B cell (primary cell): ENCODE results near the gene LIN7A. TPM values are rescaled to one million over a fixed set of nuclear protein-coding genes. Genes with fewer than 3 reads are reported as not detected.

ENCODE experiments used
- ATAC-seq: fragments of 200-7000 bp; cut with Tn5 transposase; one replicate; pipeline ENCODE4 v1.10.0; 2021; ENCODE audit warnings: low read depth, mild to moderate bottlenecking, moderate number of reproducible peaks, moderate library complexity
- CTCF ChIA-PET: fragments of 350-600 bp; sonication (Branson Sonifier 250); formaldehyde crosslinking; loops from one replicate; lab custom pipeline; 2021; ENCODE audit warnings: antibody characterized with exemption, inconsistent platforms; lab: Charles Lee
- POLR2A ChIA-PET: fragments of 350-600 bp; sonication (Branson Sonifier 250); formaldehyde crosslinking; loops from one replicate; lab custom pipeline; 2021; ENCODE audit warnings: antibody characterized with exemption; lab: Charles Lee
- DNase-seq: peaks from one replicate; pipeline ENCODE4 v3.0.0; 2013
- H2AFZ ChIP-seq: 2 replicates; pipeline ENCODE4 v1.6.1; 2012; ENCODE audit warnings: mild to moderate bottlenecking, low read depth, low read length; ENCODE audit not compliant: insufficient read depth, poor library complexity, severe bottlenecking
- H3K27ac ChIP-seq, 2 donors: 1 replicate in 1 of 2; 2 replicates in 1 of 2; pipeline ENCODE4 v1.5.1; 2012 to 2013; ENCODE audit warnings: low read length in 2 of 2, mild to moderate bottlenecking in 2 of 2, moderate library complexity in 1 of 2
- H3K27me3 ChIP-seq, 4 experiments: fragments of 200-600 bp in 1 of 4; sonication (generic) in 1 of 4; replicated peaks in 1 of 4; 1 replicate in 2 of 4; 2 replicates in 2 of 4; pipeline versions ENCODE4 v1.6.1 to v1.7.0; 2013 to 2016; ENCODE audit warnings: low read length in 3 of 4, mild to moderate bottlenecking in 2 of 4, mixed read lengths in 1 of 4, moderate library complexity in 1 of 4; ENCODE audit not compliant: insufficient read depth in 4 of 4, control insufficient read depth in 3 of 4; ENCODE audit errors: control extremely low read depth in 1 of 4
- H3K36me3 ChIP-seq, 2 experiments: replicated peaks in 1 of 2; 1 replicate in 1 of 2; 2 replicates in 1 of 2; pipeline versions ENCODE4 v1.6.1 to v1.7.1; 2013; ENCODE audit warnings: low read length in 1 of 2; ENCODE audit not compliant: insufficient read depth in 2 of 2, control insufficient read depth in 1 of 2; ENCODE audit errors: control extremely low read depth in 1 of 2, extremely low read depth in 1 of 2
- H3K4me1 ChIP-seq, 2 donors: fragments of 200-600 bp in 1 of 2; sonication (generic) in 1 of 2; 1 replicate in 1 of 2; 2 replicates in 1 of 2; pipeline versions ENCODE4 v1.5.1 to v1.6.1; 2013 to 2017; ENCODE audit warnings: low read length in 2 of 2; ENCODE audit not compliant: control insufficient read depth in 2 of 2, insufficient read depth in 2 of 2
- H3K4me2 ChIP-seq: replicated peaks from 2 replicates; pipeline ENCODE3; 2012; ENCODE audit warnings: mild to moderate bottlenecking, low read depth, low read length; ENCODE audit not compliant: poor library complexity, severe bottlenecking
- H3K4me3 ChIP-seq, 5 experiments: fragments of 200-600 bp in 1 of 5; sonication (generic) in 1 of 5; 1 replicate in 3 of 5; 2 replicates in 2 of 5; pipeline versions ENCODE4 v1.5.1 to v1.7.0; 2011 to 2016; ENCODE audit warnings: low read length in 4 of 5, mild to moderate bottlenecking in 4 of 5, low read depth in 2 of 5, control low read depth in 1 of 5, moderate library complexity in 1 of 5; ENCODE audit not compliant: insufficient read depth in 1 of 5; ENCODE audit errors: control extremely low read depth in 1 of 5, extremely low read depth in 1 of 5
- H3K79me2 ChIP-seq: fragments of 200-600 bp; sonication (generic); one replicate; pipeline ENCODE4 v1.6.0; 2016; ENCODE audit warnings: low read length; ENCODE audit not compliant: control insufficient read depth, insufficient read depth
- H3K9ac ChIP-seq: fragments of 200-600 bp; sonication (generic); 2 replicates; pipeline ENCODE4 v1.6.1; 2017; ENCODE audit warnings: mild to moderate bottlenecking, low read length, moderate library complexity
- H3K9me3 ChIP-seq, 3 donors: one replicate each; pipeline versions ENCODE4 v1.6.1 to v1.7.1; 2013; ENCODE audit warnings: low read length in 2 of 3; ENCODE audit not compliant: control insufficient read depth in 2 of 3, insufficient read depth in 1 of 3; ENCODE audit errors: control extremely low read depth in 1 of 3
- H4K20me1 ChIP-seq: 2 replicates; pipeline ENCODE4 v1.6.0; 2012; ENCODE audit warnings: mild to moderate bottlenecking, low read length; ENCODE audit not compliant: insufficient read depth, control insufficient read depth, poor library complexity, severe bottlenecking
- H3K27ac Mint-ChIP-seq: one replicate; pipeline ENCODE4 v1.8.0; 2021; ENCODE audit warnings: mixed read lengths
- H3K27me3 Mint-ChIP-seq: one replicate; pipeline ENCODE4 v1.8.0; 2021; ENCODE audit warnings: mixed read lengths
- H3K4me1 Mint-ChIP-seq: one replicate; pipeline ENCODE4 v1.8.0; 2021; ENCODE audit warnings: mixed read lengths
- H3K4me3 Mint-ChIP-seq: one replicate; pipeline ENCODE4 v1.8.0; 2021; ENCODE audit warnings: mixed read lengths
- H3K9me3 Mint-ChIP-seq: one replicate; pipeline ENCODE4 v1.8.0; 2022; ENCODE audit warnings: mixed read lengths; ENCODE audit not compliant: insufficient read depth
- EZH2 ChIP-seq: IDR thresholded peaks from 2 replicates; pipeline ENCODE4 v1.6.1; 2012; ENCODE audit warnings: borderline replicate concordance, low read depth, mild to moderate bottlenecking, moderate library complexity, low read length; ENCODE audit not compliant: insufficient read depth, poor library complexity, severe bottlenecking
- WGBS: methylation state at CpG from one replicate; pipeline ENCODE4 v1.1.5; 2013; ENCODE audit warnings: missing lambda C conversion rate; ENCODE audit not compliant: insufficient coverage; 5-methylcytosine and 5-hydroxymethylcytosine counted together
- intact Hi-C: fragments of 100-400 bp; cut with micrococcal nuclease; formaldehyde crosslinking; loops from one replicate; pipeline ENCODE4 v1.10.0; 2022
- polyA plus RNA-seq: library from polyadenylated mRNA; depleted of rRNA; stranded (reverse); fragments of >200 nt; gene quantifications from 2 replicates; pipeline ENCODE4 v1.2.3, GENCODE V29; 2012
- total RNA-seq, 2 donors: library from RNA; stranded (reverse); fragments of 120-200 nt in 1 of 2; gene quantifications; 1 replicate in 1 of 2; 2 replicates in 1 of 2; pipeline versions ENCODE4 v1.2.3 to v1.2.4, GENCODE V29; 2013 to 2022
- TF ChIP-seq, protein P1 (sequence below): fragments of 200-600 bp; IDR thresholded peaks from one replicate; pipeline ENCODE4 v1.8.0; 2022; ENCODE audit warnings: antibody characterized with exemption, mild to moderate bottlenecking

The LIN7A gene
- total and polyA plus RNA-seq, 2 donors (not counting 1 experiment from before 2014, with no cell fraction given): 0.10 TPM; not detected in 1

- no peaks in the 10 kb centered on the region for H3K36me3 ChIP-seq
- H3K9me3 ChIP-seq: no peaks in the 10 kb centered on the region
- H3K27me3 Mint-ChIP-seq: no peaks in the 10 kb centered on the region
- H3K4me1 Mint-ChIP-seq: no peaks in the 10 kb centered on the region
- H3K4me3 ChIP-seq: no peak overlapping the region
- ChIA-PET CTCF (no interaction called here), POLR2A (no interaction called here)
- intact Hi-C loops: no loop called here
- DNase-seq: no peak
- no peaks in the 10 kb centered on the region for H4K20me1 ChIP-seq
- no peak overlapping the region for H3K27ac ChIP-seq
- WGBS: no CpG with 5 or more reads among the region's 2 CpGs
- H2AFZ ChIP-seq: no peak overlapping the region
- ATAC-seq: no peak
- no peak overlapping the region for H3K9ac ChIP-seq
- no peaks in the 10 kb centered on the region for H3K79me2 ChIP-seq
- no peak overlapping the region for H3K4me3 Mint-ChIP-seq
- H3K4me1 ChIP-seq: no peaks in the 10 kb centered on the region
- no peak for TF ChIP-seq EZH2
- TF ChIP-seq, protein P1, sequence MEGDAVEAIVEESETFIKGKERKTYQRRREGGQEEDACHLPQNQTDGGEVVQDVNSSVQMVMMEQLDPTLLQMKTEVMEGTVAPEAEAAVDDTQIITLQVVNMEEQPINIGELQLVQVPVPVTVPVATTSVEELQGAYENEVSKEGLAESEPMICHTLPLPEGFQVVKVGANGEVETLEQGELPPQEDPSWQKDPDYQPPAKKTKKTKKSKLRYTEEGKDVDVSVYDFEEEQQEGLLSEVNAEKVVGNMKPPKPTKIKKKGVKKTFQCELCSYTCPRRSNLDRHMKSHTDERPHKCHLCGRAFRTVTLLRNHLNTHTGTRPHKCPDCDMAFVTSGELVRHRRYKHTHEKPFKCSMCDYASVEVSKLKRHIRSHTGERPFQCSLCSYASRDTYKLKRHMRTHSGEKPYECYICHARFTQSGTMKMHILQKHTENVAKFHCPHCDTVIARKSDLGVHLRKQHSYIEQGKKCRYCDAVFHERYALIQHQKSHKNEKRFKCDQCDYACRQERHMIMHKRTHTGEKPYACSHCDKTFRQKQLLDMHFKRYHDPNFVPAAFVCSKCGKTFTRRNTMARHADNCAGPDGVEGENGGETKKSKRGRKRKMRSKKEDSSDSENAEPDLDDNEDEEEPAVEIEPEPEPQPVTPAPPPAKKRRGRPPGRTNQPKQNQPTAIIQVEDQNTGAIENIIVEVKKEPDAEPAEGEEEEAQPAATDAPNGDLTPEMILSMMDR: no peak
- H3K9me3 Mint-ChIP-seq: peaks cover 3% of the 10 kb centered on the region
- no peak overlapping the region for H3K4me2 ChIP-seq
- no peak overlapping the region for H3K27ac Mint-ChIP-seq
- H3K27me3 ChIP-seq: no peaks in the 10 kb centered on the region
Measured at GRCh38 chr12:80780746-80781145, 157.0 kb downstream of the LIN7A start.

- Mint-ChIP-seq H3K9me3 (peaks cover 3% of the 10 kb centered on the region), H3K4me3 (no peak overlapping the region), H3K4me1 (no peaks in the 10 kb centered on the region), H3K27ac (no peak overlapping the region), H3K27me3 (no peaks in the 10 kb centered on the region)
- no peak for DNase-seq
- no peak overlapping the region for H3K4me2 ChIP-seq
- TF ChIP-seq, protein P1: no peak
- TF ChIP-seq EZH2: no peak
- 20% methylated on average over 1 of the region's 3 CpGs for WGBS
- no peak overlapping the region for H3K27ac ChIP-seq
- no peak for ATAC-seq
- no peaks in the 10 kb centered on the region for H3K27me3 ChIP-seq
- H3K4me3 ChIP-seq: no peak overlapping the region
- CTCF ChIA-PET: interaction anchor here (1.0 kb wide), 1 partner anchor 81 kb away, joined by 3 read pairs; no protein-coding TSS in a partner anchor
- H2AFZ ChIP-seq: no peak overlapping the region
- H4K20me1 ChIP-seq: no peaks in the 10 kb centered on the region
- no peaks in the 10 kb centered on the region for H3K79me2 ChIP-seq
- H3K9me3 ChIP-seq: no peaks in the 10 kb centered on the region
- no peaks in the 10 kb centered on the region for H3K36me3 ChIP-seq
- H3K9ac ChIP-seq: no peak overlapping the region
- no peaks in the 10 kb centered on the region for H3K4me1 ChIP-seq
- POLR2A ChIA-PET: no interaction called here
- intact Hi-C loops: no loop called here
Measured at GRCh38 chr12:80778005-80778541, 159.7 kb downstream of the LIN7A start.
